ENCODE results near the gene BRD3. TPM values are rescaled to one million over a fixed set of nuclear protein-coding genes. Genes with fewer than 3 reads are reported as not detected.
"Not testable (repeated sequence)": the region's sequence is repeated elsewhere in the genome, so short reads cannot be mapped to it uniquely, and the experiment has no call there.

The BRD3 gene
- total RNA-seq, 1 donor from 2014 or later, result 20.9 TPM

DNA sequence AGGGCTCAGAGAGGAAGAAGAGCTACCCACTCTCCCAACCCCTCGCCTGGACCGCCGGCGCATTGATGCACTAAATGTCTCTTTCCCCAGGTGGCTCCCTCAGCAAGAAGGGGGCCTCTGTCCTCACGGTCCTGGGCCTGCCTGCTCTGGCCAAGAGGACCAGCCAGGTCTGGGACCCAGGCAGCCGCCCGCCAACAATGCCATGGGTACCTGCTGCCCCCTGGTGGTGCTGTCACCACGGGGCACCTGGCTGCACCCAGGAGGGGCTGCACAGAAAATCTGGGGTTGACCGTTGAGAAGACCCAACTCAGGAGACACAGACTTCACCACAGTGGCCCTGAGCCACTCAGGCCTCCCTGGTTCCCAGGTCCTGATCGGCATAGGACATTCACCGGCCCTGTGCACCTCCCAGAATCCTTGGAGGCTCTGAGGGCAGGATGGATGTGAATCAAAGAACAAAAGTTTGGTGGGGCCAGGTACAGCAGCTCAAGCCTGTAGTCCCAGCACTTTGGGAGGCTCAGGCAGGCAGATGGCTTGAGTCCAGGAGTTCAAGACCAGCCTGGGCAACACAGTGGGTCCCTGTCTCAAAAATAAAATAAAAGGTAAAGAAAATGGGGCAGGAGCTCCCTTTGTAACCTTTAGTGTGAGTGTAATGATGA, 73.3 kb downstream of the BRD3 start:
- Histone ChIP-seq H3K9me3 (ENCODE audit: control insufficient read depth in 3 of 3, low read length in 3 of 3) (no peaks in the 10 kb centered on the region), H3K4me1 (ENCODE audit: control insufficient read depth in 3 of 3, insufficient read depth in 3 of 3, low read length in 3 of 3) (peaks cover 15 to 19% (median 15%) of the 10 kb centered on the region in 3 donors), H3K9ac (ENCODE audit: low read depth in 1 of 3, low read length in 3 of 3) (no peak overlapping the region), H3K36me3 (ENCODE audit: control insufficient read depth in 3 of 3, insufficient read depth in 3 of 3, low read length in 3 of 3) (no peaks in the 10 kb centered on the region), H3K4me3 (ENCODE audit: low read length in 3 of 3) (no peak overlapping the region), H3K27ac (ENCODE audit: low read depth, low read length) (no peak overlapping the region), H3K27me3 (ENCODE audit: control insufficient read depth in 3 of 3, insufficient read depth in 3 of 3, low read length in 3 of 3) (peaks cover 21 to 59% (median 38%) of the 10 kb centered on the region in 3 donors)

DNA sequence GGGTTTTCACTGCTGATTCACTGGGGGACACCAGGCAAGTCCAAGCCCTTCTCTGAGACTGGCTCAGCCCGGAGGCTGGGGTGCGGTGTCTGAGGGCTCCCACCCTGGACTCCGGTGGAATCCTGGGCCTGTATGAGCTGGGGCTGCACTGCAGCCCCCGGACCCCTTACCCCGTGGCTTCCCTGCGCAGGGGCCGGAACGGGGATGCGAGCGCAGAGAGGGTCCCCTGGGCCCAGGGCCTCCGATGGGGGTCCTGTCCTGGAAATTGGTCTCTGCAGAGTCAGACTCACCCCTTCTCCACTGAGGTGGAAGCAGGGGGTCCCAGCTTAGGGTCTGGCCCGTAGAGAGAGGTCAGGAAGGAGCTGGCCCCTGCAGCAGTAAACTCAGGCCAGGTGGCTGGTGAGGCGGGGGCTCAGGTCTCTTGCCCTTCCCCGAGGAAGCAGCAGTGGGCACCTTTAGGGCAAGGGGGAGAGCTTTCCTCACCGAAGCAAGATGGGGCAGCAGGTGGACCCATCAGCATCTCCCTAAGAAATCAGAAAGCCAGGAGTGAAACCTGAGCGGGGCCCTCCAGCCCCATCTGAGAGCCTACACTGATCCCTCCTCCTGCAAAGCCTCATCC, 74.1 kb downstream of the BRD3 start:
- Histone ChIP-seq H3K27ac (ENCODE audit: low read depth, low read length) (no peak overlapping the region), H3K36me3 (ENCODE audit: control insufficient read depth in 3 of 3, insufficient read depth in 3 of 3, low read length in 3 of 3) (no peaks in the 10 kb centered on the region), H3K9ac (ENCODE audit: low read depth in 1 of 3, low read length in 3 of 3) (peak overlapping the region in 1 of 3 donors; percentile 75), H3K27me3 (ENCODE audit: control insufficient read depth in 3 of 3, insufficient read depth in 3 of 3, low read length in 3 of 3) (peaks cover 21 to 59% (median 38%) of the 10 kb centered on the region in 3 donors), H3K9me3 (ENCODE audit: control insufficient read depth in 3 of 3, low read length in 3 of 3) (no peaks in the 10 kb centered on the region), H3K4me3 (ENCODE audit: low read length in 3 of 3) (peak overlapping the region; percentile 68 to 74 (median 73)), H3K4me1 (ENCODE audit: control insufficient read depth in 3 of 3, insufficient read depth in 3 of 3, low read length in 3 of 3) (peaks cover 15 to 19% (median 15%) of the 10 kb centered on the region in 3 donors)

DNA sequence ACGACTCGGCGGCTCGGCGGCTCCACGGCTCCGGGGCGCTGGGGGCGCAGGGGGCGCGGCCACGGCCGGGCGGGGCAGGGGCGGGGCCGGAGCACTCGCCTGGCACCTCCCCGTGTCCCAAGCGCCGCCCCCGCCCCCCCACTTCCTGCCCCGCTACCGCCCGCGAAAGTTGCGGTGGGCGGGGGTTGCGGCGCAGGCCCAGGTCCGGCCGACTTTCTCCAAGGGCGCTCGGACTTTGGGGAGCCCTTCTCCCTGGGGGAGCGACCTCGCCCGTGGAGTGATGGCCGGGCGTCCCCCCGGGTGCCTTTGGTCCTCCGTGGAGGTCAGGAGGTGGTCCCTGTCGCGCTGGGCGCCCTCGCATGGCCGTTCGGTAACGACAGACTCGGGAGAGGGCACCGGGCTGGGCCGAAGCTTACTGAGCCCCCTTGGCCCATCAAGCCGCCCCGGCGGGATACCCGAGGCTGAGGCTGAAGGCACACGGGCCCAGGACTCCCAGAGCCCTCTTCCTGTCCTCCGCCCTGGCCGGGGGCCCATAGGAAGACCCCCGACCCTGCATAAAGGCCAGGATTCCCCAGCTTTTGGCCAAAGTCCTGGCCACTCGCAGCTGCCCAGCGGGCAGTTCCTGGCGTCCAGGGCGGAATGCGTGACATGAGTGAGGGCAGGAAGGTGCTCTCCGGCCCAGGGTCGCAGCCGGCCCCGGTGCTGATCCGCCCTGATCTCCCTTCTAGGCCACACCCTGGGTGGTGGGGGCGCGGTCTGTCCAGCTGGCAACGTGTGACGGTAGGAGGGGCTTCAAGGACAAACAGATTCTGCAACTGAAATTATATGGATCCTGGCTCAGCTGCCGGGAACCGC, 74.8 kb downstream of the BRD3 start:
- H3K9ac ChIP-seq (ENCODE audit: low read depth in 1 of 3, low read length in 3 of 3), result peak overlapping the region; percentile 50 to 75 (median 72)
- peak overlapping the region; percentile 76 for H3K27ac ChIP-seq (ENCODE audit: low read depth, low read length)
- peaks cover 21 to 59% (median 38%) of the 10 kb centered on the region in 3 donors for H3K27me3 ChIP-seq (ENCODE audit: control insufficient read depth in 3 of 3, insufficient read depth in 3 of 3, low read length in 3 of 3)
- H3K9me3 ChIP-seq (ENCODE audit: control insufficient read depth in 3 of 3, low read length in 3 of 3), result no peaks in the 10 kb centered on the region
- no peaks in the 10 kb centered on the region for H3K36me3 ChIP-seq (ENCODE audit: control insufficient read depth in 3 of 3, insufficient read depth in 3 of 3, low read length in 3 of 3)
- peaks cover 15 to 19% (median 15%) of the 10 kb centered on the region in 3 donors for H3K4me1 ChIP-seq (ENCODE audit: control insufficient read depth in 3 of 3, insufficient read depth in 3 of 3, low read length in 3 of 3)
- H3K4me3 ChIP-seq (ENCODE audit: low read length in 3 of 3), result peak overlapping the region; percentile 68 to 74 (median 73)

DNA sequence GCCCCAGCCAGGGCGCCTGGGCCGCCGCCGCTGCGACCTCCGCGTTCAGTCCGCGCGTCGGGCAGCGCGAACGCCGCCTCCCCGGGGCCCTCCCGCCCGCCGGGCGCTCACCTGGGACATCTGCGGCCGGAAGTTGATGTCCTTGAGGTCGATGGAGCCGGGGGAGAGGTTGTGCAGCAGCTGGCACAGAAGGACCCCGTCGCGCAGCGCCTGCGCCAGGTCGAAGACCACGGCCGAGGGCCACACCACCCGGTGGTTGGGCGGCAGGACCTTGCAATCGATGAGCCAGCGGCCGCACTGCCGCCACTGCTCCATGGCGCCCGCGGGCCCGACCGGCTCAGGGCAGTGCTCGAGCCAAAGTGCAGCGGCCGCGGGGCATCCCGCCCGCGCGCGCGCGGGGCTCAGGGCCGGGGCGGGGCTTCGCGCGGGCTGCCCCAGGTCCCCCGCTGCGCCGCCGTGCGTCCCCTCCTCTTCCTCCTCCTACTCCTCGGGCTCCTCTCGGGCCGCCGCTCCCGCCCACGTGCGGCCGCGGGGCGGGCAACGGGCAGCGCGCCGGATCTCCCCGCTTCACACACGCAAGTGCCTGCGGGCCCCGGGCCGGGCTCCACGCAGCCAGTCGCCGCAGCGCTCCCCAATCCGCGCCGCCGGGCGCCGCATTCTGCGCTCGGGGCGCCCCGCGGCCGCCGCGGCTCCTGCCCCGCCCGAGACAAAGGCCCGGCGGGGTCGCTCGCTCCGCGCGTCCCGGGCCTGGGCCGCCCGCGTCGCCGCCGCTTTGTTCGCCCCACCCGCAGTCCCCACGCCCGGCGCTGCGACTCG, 75.7 kb downstream of the BRD3 start, which contains the start of gene VAV2:
TSS of gene VAV2 (minus strand) at position 361 of the 816 bp plus-strand sequence. CDS start at position 315, 46 bp downstream.
- Histone ChIP-seq H3K9ac (ENCODE audit: low read depth in 1 of 3, low read length in 3 of 3) (peak within 1 kb of the TSS; percentile 50 to 75 (median 72)), H3K36me3 (ENCODE audit: control insufficient read depth in 3 of 3, insufficient read depth in 3 of 3, low read length in 3 of 3) (no peaks in the 10 kb centered on the region), H3K9me3 (ENCODE audit: control insufficient read depth in 3 of 3, low read length in 3 of 3) (no peaks in the 10 kb centered on the region), H3K4me3 (ENCODE audit: low read length in 3 of 3) (peak within 1 kb of the TSS; percentile 68 to 74 (median 73)), H3K4me1 (ENCODE audit: control insufficient read depth in 3 of 3, insufficient read depth in 3 of 3, low read length in 3 of 3) (peaks cover 15 to 19% (median 15%) of the 10 kb centered on the region in 3 donors), H3K27ac (ENCODE audit: low read depth, low read length) (peak within 1 kb of the TSS; percentile 76), H3K27me3 (ENCODE audit: control insufficient read depth in 3 of 3, insufficient read depth in 3 of 3, low read length in 3 of 3) (peaks cover 21 to 55% (median 42%) of the 10 kb centered on the region in 3 donors)

DNA sequence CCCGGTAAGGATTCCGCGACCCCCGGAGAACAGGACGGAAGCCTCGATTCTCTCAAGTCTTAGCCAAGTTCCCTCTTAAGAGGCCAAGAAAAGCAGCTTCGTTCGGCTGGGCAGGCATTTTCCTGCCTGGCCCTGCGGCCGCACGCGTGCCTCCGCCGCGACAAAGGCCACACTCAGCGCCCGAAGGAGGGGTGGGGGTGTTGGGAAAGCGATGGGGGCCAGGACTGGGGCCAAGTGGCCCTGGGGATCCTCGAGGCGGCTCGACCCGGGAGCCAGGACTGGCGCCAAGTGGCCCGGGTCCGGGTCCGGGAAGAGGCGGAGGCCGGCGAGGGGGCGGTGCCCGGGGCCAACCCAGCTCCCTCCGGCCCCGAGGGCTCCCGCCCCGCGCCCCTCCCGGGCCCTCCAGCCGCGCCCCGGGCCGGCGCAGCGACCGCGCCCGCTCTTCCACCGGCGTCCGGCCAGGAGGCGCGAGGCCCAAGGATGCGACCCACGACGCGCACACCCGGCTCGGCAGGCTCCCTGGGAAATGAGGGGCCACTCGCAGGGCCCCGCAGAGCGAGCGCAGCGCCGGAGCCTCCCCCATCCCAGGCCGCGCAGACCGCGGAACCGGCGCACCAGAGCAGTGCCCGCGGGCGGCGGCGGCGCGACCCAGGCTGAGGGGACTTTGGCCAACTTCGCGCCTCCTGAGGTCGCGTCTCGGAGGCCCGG, 76.5 kb downstream of the BRD3 start:
- Histone ChIP-seq H3K4me1 (ENCODE audit: control insufficient read depth in 3 of 3, insufficient read depth in 3 of 3, low read length in 3 of 3) (peaks cover 15 to 19% (median 15%) of the 10 kb centered on the region in 3 donors), H3K4me3 (ENCODE audit: low read length in 3 of 3) (peak overlapping the region; percentile 23 to 51 (median 47)), H3K9ac (ENCODE audit: low read depth in 1 of 3, low read length in 3 of 3) (peak overlapping the region in 1 of 3 donors; percentile 45), H3K36me3 (ENCODE audit: control insufficient read depth in 3 of 3, insufficient read depth in 3 of 3, low read length in 3 of 3) (no peaks in the 10 kb centered on the region), H3K27ac (ENCODE audit: low read depth, low read length) (no peak overlapping the region), H3K9me3 (ENCODE audit: control insufficient read depth in 3 of 3, low read length in 3 of 3) (no peaks in the 10 kb centered on the region), H3K27me3 (ENCODE audit: control insufficient read depth in 3 of 3, insufficient read depth in 3 of 3, low read length in 3 of 3) (peaks cover 21 to 51% (median 45%) of the 10 kb centered on the region in 3 donors)

DNA sequence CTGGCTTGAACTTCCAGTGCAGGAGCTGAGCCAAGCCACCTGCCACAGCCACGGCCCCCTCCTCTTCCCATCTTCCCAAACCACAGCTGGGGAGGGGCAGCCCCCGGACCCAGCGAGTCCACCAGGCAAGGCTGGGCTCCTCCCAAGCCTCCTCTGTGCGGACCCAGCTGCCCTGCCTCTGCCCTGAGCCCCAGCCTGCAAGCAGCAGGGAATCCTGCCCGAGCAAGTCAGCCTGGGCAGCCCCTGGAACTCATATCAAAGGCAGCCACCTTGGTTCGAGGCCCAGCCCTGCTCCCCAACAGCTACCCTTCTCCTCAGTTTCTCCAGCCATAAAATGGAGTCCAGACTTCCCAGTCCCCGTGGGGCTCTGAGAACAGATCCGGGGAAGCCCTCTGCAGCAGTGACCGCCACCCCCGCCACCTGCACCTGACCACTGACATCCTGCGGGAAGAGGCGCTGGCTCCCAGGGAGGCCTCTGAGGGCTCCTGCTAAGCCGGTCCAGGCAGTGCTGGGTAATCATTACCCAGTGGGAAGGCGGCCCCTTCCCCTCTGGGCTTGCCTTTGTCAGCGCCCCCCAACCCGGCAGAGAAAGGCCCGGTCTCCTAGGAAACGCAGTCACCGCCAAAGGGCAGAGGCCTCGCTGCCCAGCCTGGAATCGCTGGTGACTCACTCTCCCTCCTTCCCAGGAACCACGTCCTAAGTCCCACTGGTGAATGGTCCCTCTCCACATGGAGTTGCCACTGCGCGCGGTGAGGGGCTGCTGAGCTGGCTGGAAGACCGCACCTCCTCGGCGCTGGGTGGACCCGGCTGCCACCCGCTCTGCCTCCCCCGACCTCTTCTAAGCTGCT, 77.2 kb downstream of the BRD3 start:
- H3K27ac ChIP-seq (ENCODE audit: low read depth, low read length), result no peak overlapping the region
- no peaks in the 10 kb centered on the region for H3K36me3 ChIP-seq (ENCODE audit: control insufficient read depth in 3 of 3, insufficient read depth in 3 of 3, low read length in 3 of 3)
- peaks cover 21 to 51% (median 47%) of the 10 kb centered on the region in 3 donors for H3K27me3 ChIP-seq (ENCODE audit: control insufficient read depth in 3 of 3, insufficient read depth in 3 of 3, low read length in 3 of 3)
- H3K9ac ChIP-seq (ENCODE audit: low read depth in 1 of 3, low read length in 3 of 3), result no peak overlapping the region
- H3K4me3 ChIP-seq (ENCODE audit: low read length in 3 of 3), result peak overlapping the region; percentile 30 to 51 (median 47)
- H3K9me3 ChIP-seq (ENCODE audit: control insufficient read depth in 3 of 3, low read length in 3 of 3), result no peaks in the 10 kb centered on the region
- peaks cover 15 to 19% (median 15%) of the 10 kb centered on the region in 3 donors for H3K4me1 ChIP-seq (ENCODE audit: control insufficient read depth in 3 of 3, insufficient read depth in 3 of 3, low read length in 3 of 3)

DNA sequence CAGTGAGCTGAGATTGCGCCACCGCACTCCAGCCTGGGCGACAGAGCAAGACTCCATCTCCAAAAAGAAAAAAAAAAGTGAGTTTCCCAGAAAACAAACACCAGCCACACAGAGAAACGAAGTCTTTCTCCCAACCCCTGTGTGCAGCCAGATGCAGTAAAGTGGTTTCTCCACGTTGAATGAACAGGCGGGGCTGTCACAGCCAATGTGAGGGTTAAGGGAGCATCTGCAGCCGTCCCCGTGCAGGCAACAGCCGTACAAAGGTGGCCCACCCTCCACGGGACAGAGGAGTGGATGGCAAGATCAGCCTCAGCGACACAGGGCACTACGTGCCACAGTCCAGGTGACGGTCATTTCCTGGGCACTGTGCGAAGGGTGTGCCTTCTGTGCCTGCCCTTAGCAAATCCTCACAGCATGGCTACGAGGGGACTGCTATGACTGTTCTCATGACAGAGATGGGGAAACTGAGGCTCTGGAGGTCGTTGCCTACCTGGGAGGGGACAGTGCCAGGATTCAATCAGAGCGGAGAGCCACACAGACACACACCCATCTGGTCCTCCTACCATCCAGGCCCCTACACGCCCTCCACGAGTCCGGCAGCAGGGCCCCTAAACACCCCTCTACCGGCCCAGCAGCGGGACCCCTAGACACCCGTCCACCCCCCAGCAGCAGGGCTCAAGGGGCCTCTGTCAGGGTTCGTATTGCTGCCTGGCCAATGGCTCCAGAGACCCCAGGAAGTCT, 78.0 kb downstream of the BRD3 start:
- H3K9ac ChIP-seq (ENCODE audit: low read depth in 1 of 3, low read length in 3 of 3), result no peak overlapping the region
- no peaks in the 10 kb centered on the region for H3K9me3 ChIP-seq (ENCODE audit: control insufficient read depth in 3 of 3, low read length in 3 of 3)
- H3K27me3 ChIP-seq (ENCODE audit: control insufficient read depth in 3 of 3, insufficient read depth in 3 of 3, low read length in 3 of 3), result peaks cover 21 to 46% (median 44%) of the 10 kb centered on the region in 3 donors
- H3K27ac ChIP-seq (ENCODE audit: low read depth, low read length), result no peak overlapping the region
- no peaks in the 10 kb centered on the region for H3K36me3 ChIP-seq (ENCODE audit: control insufficient read depth in 3 of 3, insufficient read depth in 3 of 3, low read length in 3 of 3)
- no peak overlapping the region for H3K4me3 ChIP-seq (ENCODE audit: low read length in 3 of 3)
- peaks cover 15 to 19% (median 15%) of the 10 kb centered on the region in 3 donors for H3K4me1 ChIP-seq (ENCODE audit: control insufficient read depth in 3 of 3, insufficient read depth in 3 of 3, low read length in 3 of 3)

DNA sequence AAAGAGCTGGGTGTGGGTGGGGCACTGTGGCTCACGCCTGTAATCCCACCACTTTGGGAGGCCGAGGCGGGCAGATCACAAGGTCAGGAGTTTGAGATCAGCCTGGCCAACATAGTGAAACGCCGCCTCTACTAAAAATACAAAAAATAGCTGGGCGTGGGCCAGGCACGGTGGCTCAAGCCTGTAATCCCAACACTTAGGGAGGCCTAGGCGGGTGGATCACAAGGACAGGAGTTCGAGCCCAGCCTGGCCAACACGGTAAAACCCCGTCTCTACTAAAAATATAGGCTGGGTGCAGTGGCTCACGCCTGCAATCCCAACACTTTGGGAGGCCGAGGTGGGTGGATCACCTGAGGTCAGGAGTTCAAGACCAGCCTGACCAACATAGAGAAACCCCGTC, 79.1 kb downstream of the BRD3 start:
- H3K9ac ChIP-seq (ENCODE audit: low read depth in 1 of 3, low read length in 3 of 3); H3K4me3 ChIP-seq (ENCODE audit: low read length in 3 of 3); H3K36me3 ChIP-seq (ENCODE audit: control insufficient read depth in 3 of 3, insufficient read depth in 3 of 3, low read length in 3 of 3); H3K27ac ChIP-seq (ENCODE audit: low read depth, low read length); H3K9me3 ChIP-seq (ENCODE audit: control insufficient read depth in 3 of 3, low read length in 3 of 3): not testable (repeated sequence)
- Histone ChIP-seq H3K27me3 (ENCODE audit: control insufficient read depth in 3 of 3, insufficient read depth in 3 of 3, low read length in 3 of 3) (peaks cover 21 to 36% (median 36%) of the 10 kb centered on the region in 3 donors), H3K4me1 (ENCODE audit: control insufficient read depth in 3 of 3, insufficient read depth in 3 of 3, low read length in 3 of 3) (peaks cover 9 to 14% (median 13%) of the 10 kb centered on the region in 3 donors)
